ENCODE measurements around the gene TRAPPC13. TPM values are rescaled to one million over a fixed set of nuclear protein-coding genes. Genes with fewer than 3 reads are reported as not detected.

TRAPPC13 gene
- total and polyA plus RNA-seq, 2 of the 13 experiments (the other 11 are each of a cell fraction or from before 2014, with no cell fraction given): 8.4 to 19.6 TPM

GRCh38 chr5:65651144-65651543, 26.3 kb downstream of the TRAPPC13 start (continued):
- TF ChIP-seq, protein P1, sequence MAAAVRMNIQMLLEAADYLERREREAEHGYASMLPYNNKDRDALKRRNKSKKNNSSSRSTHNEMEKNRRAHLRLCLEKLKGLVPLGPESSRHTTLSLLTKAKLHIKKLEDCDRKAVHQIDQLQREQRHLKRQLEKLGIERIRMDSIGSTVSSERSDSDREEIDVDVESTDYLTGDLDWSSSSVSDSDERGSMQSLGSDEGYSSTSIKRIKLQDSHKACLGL (CRISPR knock-in tag; IDR thresholded peaks at IDR 0.05): no peak
- TF ChIP-seq CAMTA2 (CRISPR knock-in tag; IDR thresholded peaks at IDR 0.05; ENCODE audit: borderline replicate concordance) (no peak), PRDM10 (CRISPR knock-in tag; IDR thresholded peaks at IDR 0.05; ENCODE audit: low read depth) (no peak), ZFP90 (CRISPR knock-in tag; IDR thresholded peaks at IDR 0.05; ENCODE audit: borderline replicate concordance) (no peak), DR1 (CRISPR knock-in tag; IDR thresholded peaks at IDR 0.05) (no peak), ZNF724P (CRISPR knock-in tag; IDR thresholded peaks at IDR 0.05; ENCODE audit: borderline replicate concordance) (no peak), RBM22 (optimal IDR thresholded peaks at IDR 0.05; ENCODE audit: low read length) (no peak), ARNT2 (CRISPR knock-in tag; IDR thresholded peaks at IDR 0.05; ENCODE audit: low read depth) (no peak), ZMYM4 (CRISPR knock-in tag; IDR thresholded peaks at IDR 0.05) (peak; percentile 94), ZNF547 (CRISPR knock-in tag; IDR thresholded peaks at IDR 0.05) (no peak), FOXM1 (CRISPR knock-in tag; IDR thresholded peaks at IDR 0.05) (no peak), ZNF234 (CRISPR knock-in tag; conservative IDR thresholded peaks at IDR 0.05) (no peak), SATB2 (CRISPR knock-in tag; IDR thresholded peaks at IDR 0.05) (no peak), CREM (IDR thresholded peaks at IDR 0.05) (peak; percentile 34; the same call in 1 of the 2 replicates), CREM (CRISPR knock-in tag; IDR thresholded peaks at IDR 0.05) (no peak), ZNF253 (CRISPR knock-in tag; IDR thresholded peaks at IDR 0.05; ENCODE audit: borderline replicate concordance) (no peak), XBP1 (CRISPR knock-in tag; IDR thresholded peaks at IDR 0.05) (no peak), CENPT (CRISPR knock-in tag; IDR thresholded peaks at IDR 0.05; ENCODE audit: low read depth) (no peak), IKZF1 (IDR thresholded peaks at IDR 0.05) (no peak), TAF1 (CRISPR knock-in tag; IDR thresholded peaks at IDR 0.05) (no peak), ZNF335 (CRISPR knock-in tag; IDR thresholded peaks at IDR 0.05) (no peak), NONO (IDR thresholded peaks at IDR 0.05) (no peak), NONO (CRISPR knock-in tag; conservative IDR thresholded peaks at IDR 0.05) (no peak), ZNF75D (CRISPR knock-in tag; IDR thresholded peaks at IDR 0.05; ENCODE audit: borderline replicate concordance) (no peak), HNRNPK (IDR thresholded peaks at IDR 0.05; ENCODE audit: low read depth, low read length, poor library complexity, severe bottlenecking) (no peak), ZNF670 (CRISPR knock-in tag; IDR thresholded peaks at IDR 0.05; ENCODE audit: borderline replicate concordance) (no peak)
